Tibial nerve (tissue), 4 donors: ENCODE measurements around the gene METTL21C. TPM values are rescaled to one million over a fixed set of nuclear protein-coding genes. Genes with fewer than 3 reads are reported as not detected.

ENCODE experiments used
- DNase-seq, 2 donors: peaks; one replicate each; pipeline ENCODE4 v3.0.0-alpha.2; 2019; ENCODE audit warnings: low spot score in 2 of 2
- H3K27ac ChIP-seq, 4 donors: fragments of 200-600 bp; sonication (generic) in 3 of 4; one replicate each; pipeline ENCODE4 v1.5.1; 2017 to 2019; ENCODE audit warnings: mild to moderate bottlenecking in 1 of 4
- H3K27me3 ChIP-seq, 2 donors: fragments of 200-600 bp; sonication (generic) in 1 of 2; one replicate each; pipeline versions ENCODE4 v1.5.1 to v1.6.0; 2017 to 2019
- H3K36me3 ChIP-seq, 3 donors: fragments of 200-600 bp; sonication (generic); one replicate each; pipeline ENCODE4 v1.5.1; 2018 to 2019
- H3K4me1 ChIP-seq, 4 donors: fragments of 200-600 bp; sonication (generic) in 3 of 4; one replicate each; pipeline ENCODE4 v1.5.1; 2017 to 2019
- H3K4me3 ChIP-seq, 4 donors: fragments of 200-600 bp; sonication (generic) in 3 of 4; one replicate each; pipeline ENCODE4 v1.5.1; 2017 to 2019; ENCODE audit warnings: mild to moderate bottlenecking in 1 of 4, moderate library complexity in 1 of 4
- H3K9me3 ChIP-seq, 4 donors: fragments of 200-600 bp; sonication (generic) in 3 of 4; one replicate each; pipeline ENCODE4 v1.5.1; 2017 to 2019
- CTCF ChIP-seq, 5 experiments: fragments of 200-600 bp in 3 of 5; fragments of 450-650 bp in 2 of 5; sonication (generic) in 3 of 5; IDR thresholded peaks; one replicate each; pipeline ENCODE4 v1.5.1; 2016 to 2019; ENCODE audit warnings: antibody characterized with exemption in 5 of 5, mild to moderate bottlenecking in 3 of 5, moderate library complexity in 2 of 5
- EP300 ChIP-seq, 2 donors: sonication (generic); formaldehyde crosslinking; IDR thresholded peaks; one replicate each; pipeline ENCODE4 v1.6.1; 2017; ENCODE audit warnings: antibody characterized with exemption in 2 of 2, mild to moderate bottlenecking in 1 of 2
- POLR2A ChIP-seq, 2 donors: fragments of 450-650 bp; IDR thresholded peaks; one replicate each; pipeline ENCODE4 v1.6.1; 2017; ENCODE audit warnings: antibody characterized with exemption in 2 of 2, mild to moderate bottlenecking in 2 of 2, moderate library complexity in 2 of 2
- WGBS, 2 donors: methylation state at CpG; one replicate each; pipeline ENCODE4 v1.1.5; 2018; 5-methylcytosine and 5-hydroxymethylcytosine counted together
- total RNA-seq, 4 donors: library from RNA; depleted of rRNA; stranded (reverse); fragments of >200 nt; gene quantifications; one replicate each; pipeline ENCODE4 v1.1.0, GENCODE V29; 2016

METTL21C gene
- total RNA-seq, 4 donors from 2014 or later: not detected

- Histone ChIP-seq H3K36me3 (no peaks in the 10 kb centered on the region), H3K4me1 (peaks cover 0 to 25% (median 0%) of the 10 kb centered on the region in 4 donors), H3K27ac (no peak overlapping the region), H3K9me3 (peaks cover 0 to 3% (median 0%) of the 10 kb centered on the region in 4 donors), H3K4me3 (no peak overlapping the region), H3K27me3 (no peaks in the 10 kb centered on the region)
- DNase-seq: no peak
- TF ChIP-seq EP300 (IDR thresholded peaks at IDR 0.05) (no peak), CTCF (IDR thresholded peaks at IDR 0.05) (no peak), POLR2A (IDR thresholded peaks at IDR 0.05) (no peak)
Observed at GRCh38 chr13:102703726-102704035, 8.8 kb upstream of the METTL21C start.

GRCh38 chr13:102702965-102703725 is 8.3 kb upstream of the METTL21C start:
- H3K9me3 ChIP-seq: peaks cover 0 to 8% (median 0%) of the 10 kb centered on the region in 4 donors
- H3K36me3 ChIP-seq: no peaks in the 10 kb centered on the region
- H3K27me3 ChIP-seq: no peaks in the 10 kb centered on the region
- no peak overlapping the region for H3K27ac ChIP-seq
- no peak overlapping the region for H3K4me3 ChIP-seq
- H3K4me1 ChIP-seq: peaks cover 0 to 24% (median 0%) of the 10 kb centered on the region in 4 donors
- 55 to 59% methylated on average over 8 of the region's 8 CpGs for WGBS, 2 donors
- no peak for TF ChIP-seq EP300 (IDR thresholded peaks at IDR 0.05)
- DNase-seq: no peak

GRCh38 chr13:102701331-102701730 is 6.5 kb upstream of the METTL21C start:
- Histone ChIP-seq H3K36me3 (no peaks in the 10 kb centered on the region), H3K27me3 (no peaks in the 10 kb centered on the region), H3K27ac (peak overlapping the region in 2 of 4 donors; percentile 43 to 70), H3K4me3 (no peak overlapping the region), H3K9me3 (peaks cover 0 to 12% (median 0%) of the 10 kb centered on the region in 4 donors), H3K4me1 (peaks cover 0 to 16% (median 0%) of the 10 kb centered on the region in 4 donors)
- no peak for DNase-seq
- WGBS, 2 donors: 85 to 86% methylated on average over 5 of the region's 5 CpGs
- TF ChIP-seq POLR2A (IDR thresholded peaks at IDR 0.05) (no peak), CTCF (IDR thresholded peaks at IDR 0.05) (no peak), EP300 (IDR thresholded peaks at IDR 0.05) (no peak)

- DNase-seq: no peak
- Histone ChIP-seq H3K27ac (peak overlapping the region in 2 of 4 donors; percentile 43 to 70), H3K27me3 (peaks cover 0 to 5% of the 10 kb centered on the region in 2 donors), H3K4me1 (peaks cover 0 to 16% (median 0%) of the 10 kb centered on the region in 4 donors), H3K36me3 (no peaks in the 10 kb centered on the region), H3K9me3 (peaks cover 0 to 12% (median 0%) of the 10 kb centered on the region in 4 donors), H3K4me3 (no peak overlapping the region)
- WGBS, 2 donors: 61 to 63% methylated on average over 14 of the region's 14 CpGs
- TF ChIP-seq EP300 (IDR thresholded peaks at IDR 0.05): peak in 1 of 2 donors; percentile 54
- TF ChIP-seq CTCF (IDR thresholded peaks at IDR 0.05): no peak
Observed at GRCh38 chr13:102700088-102701031, 5.5 kb upstream of the METTL21C start.

- Histone ChIP-seq H3K36me3 (no peaks in the 10 kb centered on the region), H3K27me3 (peaks cover 0 to 12% of the 10 kb centered on the region in 2 donors), H3K9me3 (peaks cover 0 to 12% (median 0%) of the 10 kb centered on the region in 4 donors), H3K4me3 (no peak overlapping the region), H3K4me1 (peaks cover 0 to 16% (median 0%) of the 10 kb centered on the region in 4 donors), H3K27ac (no peak overlapping the region)
- TF ChIP-seq POLR2A (IDR thresholded peaks at IDR 0.05) (no peak), EP300 (IDR thresholded peaks at IDR 0.05) (no peak), CTCF (IDR thresholded peaks at IDR 0.05) (no peak)
- 53 to 61% methylated on average over 3 of the region's 3 CpGs for WGBS, 2 donors
- DNase-seq: no peak
Observed at GRCh38 chr13:102699504-102699903, 4.7 kb upstream of the METTL21C start.
